Kidney (tissue), 14 donors: ENCODE results near the gene KCNK13. TPM values are rescaled to one million over a fixed set of nuclear protein-coding genes. Genes with fewer than 3 reads are reported as not detected.

Experiments used
- DNase-seq, 5 donors: peaks; one replicate each; pipeline ENCODE4 v3.0.0-alpha.2; 2013 to 2020
- FAIRE-seq: peaks from 2 replicates; lab custom pipeline; 2012; peaks lifted over from hg19 to GRCh38; lab: Jason Lieb, UNC
- H3K27ac ChIP-seq, 2 donors: one replicate each; pipeline ENCODE4 v1.7.0; 2013; ENCODE audit warnings: low read depth in 2 of 2, low read length in 2 of 2, inconsistent platforms in 1 of 2
- H3K27me3 ChIP-seq: one replicate; pipeline ENCODE4 v1.7.1; 2013; ENCODE audit warnings: low read length, inconsistent platforms; ENCODE audit not compliant: control insufficient read depth, insufficient read depth
- H3K36me3 ChIP-seq, 3 donors: one replicate each; pipeline versions ENCODE4 v1.7.0 to v1.7.1; 2013; ENCODE audit warnings: low read length in 3 of 3, control low read depth in 1 of 3, inconsistent platforms in 1 of 3; ENCODE audit not compliant: insufficient read depth in 3 of 3, control insufficient read depth in 2 of 3
- H3K4me1 ChIP-seq, 3 donors: one replicate each; pipeline versions ENCODE4 v1.7.0 to v1.7.1; 2013; ENCODE audit warnings: low read length in 3 of 3, inconsistent platforms in 1 of 3, low read depth in 1 of 3; ENCODE audit not compliant: control insufficient read depth in 2 of 3, insufficient read depth in 2 of 3
- H3K4me3 ChIP-seq, 3 donors: one replicate each; pipeline versions ENCODE4 v1.7.0 to v1.8.1; 2013; ENCODE audit warnings: low read length in 3 of 3, control low read depth in 1 of 3, inconsistent platforms in 1 of 3
- H3K9ac ChIP-seq, 3 donors: one replicate each; pipeline versions ENCODE4 v1.7.0 to v1.7.1; 2013; ENCODE audit warnings: low read length in 3 of 3, control low read depth in 1 of 3, inconsistent platforms in 1 of 3
- H3K9me3 ChIP-seq, 3 donors: one replicate each; pipeline versions ENCODE4 v1.7.0 to v1.7.1; 2013; ENCODE audit warnings: low read length in 3 of 3, control low read depth in 1 of 3, inconsistent platforms in 1 of 3; ENCODE audit not compliant: control insufficient read depth in 2 of 3, insufficient read depth in 1 of 3
- intact Hi-C: fragments of 100-400 bp; cut with DNase I; formaldehyde crosslinking; loops from one replicate; pipeline ENCODE4 v1.11.1; 2022
- polyA plus RNA-seq: library from polyadenylated mRNA; stranded (reverse); fragments of 350-450 nt; fragmentation: Illumina TruSeq; extraction: RNeasy Lipid Tissue Mini Kit (QIAGEN cat#74804); gene quantifications from one replicate; pipeline ENCODE4 v1.2.3, GENCODE V29; 2014; ENCODE audit warnings: low read depth, low replicate concordance; ENCODE audit not compliant: insufficient read depth
- total RNA-seq: library from RNA; stranded (reverse); fragmentation: NEBNext Ultra II Directional; extraction: Animal tissue kit (Norgen Biotek cat#: 25700); gene quantifications from one replicate; pipeline ENCODE4 v1.2.1, GENCODE V29; 2021
- TF ChIP-seq, protein P1 (sequence below): IDR thresholded peaks from 3 replicates; pipeline ENCODE4 v1.5.1; 2012; ENCODE audit warnings: mild to moderate bottlenecking, moderate library complexity, borderline replicate concordance; ENCODE audit not compliant: insufficient read depth; ENCODE audit errors: extremely low read depth
- donor health status: control.
- donor health status: control.
- donor health status: control.
- donor health status: control.
- donor health status: control.
- donor health status: DM: yes; HTN: yes; CAD: no.
- donor health status: Normal renal cell carcinoma (clear cell type).

Gene KCNK13
- total and polyA plus RNA-seq, 2 donors from 2014 or later, result 1.4 to 6.3 TPM

DNA sequence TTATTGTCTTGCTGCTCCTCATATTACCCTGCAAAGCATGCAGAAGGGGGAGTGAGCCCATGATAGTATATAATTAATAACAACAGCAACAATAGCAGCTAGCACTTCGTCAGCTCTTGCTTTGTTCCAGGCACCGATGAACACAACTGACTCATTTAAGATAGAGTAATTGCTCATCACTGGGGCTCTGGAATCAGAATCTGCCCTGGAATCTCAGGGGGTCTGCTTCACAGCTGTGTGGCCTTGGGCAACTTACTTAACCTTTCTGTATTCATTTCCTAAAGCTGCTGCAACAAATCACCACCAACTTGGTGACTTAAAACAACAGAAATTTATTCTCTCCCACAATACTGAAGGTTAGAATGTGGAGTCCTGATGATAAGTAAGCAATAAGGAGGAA is 139.6 kb downstream of the KCNK13 start:
- Histone ChIP-seq H3K9ac (no peak overlapping the region), H3K9me3 (peaks cover 0 to 5% (median 0%) of the 10 kb centered on the region in 3 donors), H3K36me3 (no peaks in the 10 kb centered on the region), H3K4me3 (no peak overlapping the region), H3K27ac (no peak overlapping the region), H3K4me1 (no peaks in the 10 kb centered on the region), H3K27me3 (no peaks in the 10 kb centered on the region)
- intact Hi-C loops, result no loop called here
- no peak for FAIRE-seq
- TF ChIP-seq, protein P1, sequence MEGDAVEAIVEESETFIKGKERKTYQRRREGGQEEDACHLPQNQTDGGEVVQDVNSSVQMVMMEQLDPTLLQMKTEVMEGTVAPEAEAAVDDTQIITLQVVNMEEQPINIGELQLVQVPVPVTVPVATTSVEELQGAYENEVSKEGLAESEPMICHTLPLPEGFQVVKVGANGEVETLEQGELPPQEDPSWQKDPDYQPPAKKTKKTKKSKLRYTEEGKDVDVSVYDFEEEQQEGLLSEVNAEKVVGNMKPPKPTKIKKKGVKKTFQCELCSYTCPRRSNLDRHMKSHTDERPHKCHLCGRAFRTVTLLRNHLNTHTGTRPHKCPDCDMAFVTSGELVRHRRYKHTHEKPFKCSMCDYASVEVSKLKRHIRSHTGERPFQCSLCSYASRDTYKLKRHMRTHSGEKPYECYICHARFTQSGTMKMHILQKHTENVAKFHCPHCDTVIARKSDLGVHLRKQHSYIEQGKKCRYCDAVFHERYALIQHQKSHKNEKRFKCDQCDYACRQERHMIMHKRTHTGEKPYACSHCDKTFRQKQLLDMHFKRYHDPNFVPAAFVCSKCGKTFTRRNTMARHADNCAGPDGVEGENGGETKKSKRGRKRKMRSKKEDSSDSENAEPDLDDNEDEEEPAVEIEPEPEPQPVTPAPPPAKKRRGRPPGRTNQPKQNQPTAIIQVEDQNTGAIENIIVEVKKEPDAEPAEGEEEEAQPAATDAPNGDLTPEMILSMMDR, result no peak
- DNase-seq, result no peak

DNA sequence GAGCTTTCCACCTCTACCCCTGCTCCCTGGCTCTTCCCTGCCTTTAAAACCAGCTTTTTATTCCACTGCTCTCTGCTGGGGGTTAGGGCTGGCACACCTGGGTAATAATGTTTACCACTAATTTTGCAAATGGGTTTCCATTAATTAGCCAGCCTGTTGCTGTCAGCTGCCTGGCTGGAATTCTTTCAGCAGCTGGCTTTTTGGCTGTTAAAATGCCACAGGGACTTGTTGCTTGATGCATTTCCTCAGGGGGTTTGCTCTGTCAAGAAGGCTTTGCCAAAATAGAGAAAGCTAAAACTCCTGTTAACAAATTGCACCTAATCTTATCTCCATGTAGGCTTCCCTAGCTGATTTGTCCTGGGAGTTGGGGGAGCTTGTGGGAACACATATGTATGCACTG is 142.7 kb downstream of the KCNK13 start:
- H3K4me1 ChIP-seq, result no peaks in the 10 kb centered on the region
- no peak overlapping the region for H3K9ac ChIP-seq
- FAIRE-seq (no peak), DNase-seq (no peak)
- intact Hi-C loops, result no loop called here
- no peak overlapping the region for H3K27ac ChIP-seq
- TF ChIP-seq, protein P1, result no peak
- no peaks in the 10 kb centered on the region for H3K36me3 ChIP-seq
- H3K4me3 ChIP-seq, result no peak overlapping the region
- H3K9me3 ChIP-seq, result peaks cover 0 to 5% (median 0%) of the 10 kb centered on the region in 3 donors
- no peaks in the 10 kb centered on the region for H3K27me3 ChIP-seq

DNA sequence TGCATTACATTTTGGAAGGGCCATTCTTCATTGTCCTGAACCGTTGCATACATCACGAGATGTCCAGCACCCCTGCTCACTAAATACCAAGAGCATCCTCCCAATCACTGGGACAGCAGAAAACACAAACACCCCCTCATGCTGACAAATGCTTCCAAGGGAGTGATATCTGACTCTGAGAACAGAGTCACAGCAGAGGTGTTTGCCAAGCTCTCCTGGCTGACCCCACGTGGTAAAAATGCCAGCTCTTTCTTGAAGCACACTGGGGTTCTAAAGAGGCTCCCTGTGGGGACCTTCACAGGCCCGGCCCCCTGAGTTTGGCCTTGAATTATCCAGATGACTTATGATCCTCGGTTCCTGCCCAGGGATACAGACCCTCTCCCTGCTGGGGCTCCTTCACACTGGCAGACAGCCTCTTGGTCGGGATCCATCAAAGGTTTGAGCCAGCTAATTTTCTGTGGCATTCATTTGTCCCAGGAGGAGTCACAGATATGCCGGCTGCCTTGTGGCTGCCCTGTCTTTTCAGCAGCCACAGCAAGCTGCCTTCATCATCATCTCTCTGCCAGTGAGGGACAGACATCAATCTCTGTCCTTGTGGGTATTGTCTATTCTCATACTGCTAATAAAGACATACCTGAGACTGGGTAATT is 151.4 kb downstream of the KCNK13 start:
- no peaks in the 10 kb centered on the region for H3K9me3 ChIP-seq

More for the DNA sequence above, 151.4 kb downstream of the KCNK13 start:
- Histone ChIP-seq H3K4me1 (no peaks in the 10 kb centered on the region), H3K27me3 (no peaks in the 10 kb centered on the region), H3K9ac (no peak overlapping the region), H3K36me3 (no peaks in the 10 kb centered on the region), H3K4me3 (no peak overlapping the region), H3K27ac (no peak overlapping the region)
- TF ChIP-seq, protein P1, result no peak
- intact Hi-C loops, result no loop called here
- FAIRE-seq (no peak), DNase-seq (no peak)
